Sigmoid colon (tissue), 3 donors: ENCODE results near the gene EPAS1.

Experiments used
- POLR2A ChIP-seq, 2 donors: fragments of 450-650 bp; IDR thresholded peaks; one replicate each; pipeline ENCODE4 v1.6.1; 2016; ENCODE audit warnings: antibody characterized with exemption in 2 of 2, mild to moderate bottlenecking in 2 of 2, moderate library complexity in 2 of 2
- TF ChIP-seq, protein P1 (sequence below), 4 experiments: fragments of 450-650 bp in 3 of 4; fragments of 200-600 bp in 1 of 4; IDR thresholded peaks; one replicate each; pipeline ENCODE4 v1.5.1; 2016 to 2019; ENCODE audit warnings: antibody characterized with exemption in 4 of 4, mild to moderate bottlenecking in 3 of 4, moderate library complexity in 2 of 4

GRCh38 chr2:46336283-46336959 is 39.2 kb downstream of the EPAS1 start:
- TF ChIP-seq, protein P1, sequence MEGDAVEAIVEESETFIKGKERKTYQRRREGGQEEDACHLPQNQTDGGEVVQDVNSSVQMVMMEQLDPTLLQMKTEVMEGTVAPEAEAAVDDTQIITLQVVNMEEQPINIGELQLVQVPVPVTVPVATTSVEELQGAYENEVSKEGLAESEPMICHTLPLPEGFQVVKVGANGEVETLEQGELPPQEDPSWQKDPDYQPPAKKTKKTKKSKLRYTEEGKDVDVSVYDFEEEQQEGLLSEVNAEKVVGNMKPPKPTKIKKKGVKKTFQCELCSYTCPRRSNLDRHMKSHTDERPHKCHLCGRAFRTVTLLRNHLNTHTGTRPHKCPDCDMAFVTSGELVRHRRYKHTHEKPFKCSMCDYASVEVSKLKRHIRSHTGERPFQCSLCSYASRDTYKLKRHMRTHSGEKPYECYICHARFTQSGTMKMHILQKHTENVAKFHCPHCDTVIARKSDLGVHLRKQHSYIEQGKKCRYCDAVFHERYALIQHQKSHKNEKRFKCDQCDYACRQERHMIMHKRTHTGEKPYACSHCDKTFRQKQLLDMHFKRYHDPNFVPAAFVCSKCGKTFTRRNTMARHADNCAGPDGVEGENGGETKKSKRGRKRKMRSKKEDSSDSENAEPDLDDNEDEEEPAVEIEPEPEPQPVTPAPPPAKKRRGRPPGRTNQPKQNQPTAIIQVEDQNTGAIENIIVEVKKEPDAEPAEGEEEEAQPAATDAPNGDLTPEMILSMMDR (IDR thresholded peaks at IDR 0.05), result no peak
- TF ChIP-seq POLR2A (IDR thresholded peaks at IDR 0.05), result no peak
